Uterus (tissue), 4 donors: ENCODE measurements around the gene EPHA5. TPM values are rescaled to one million over a fixed set of nuclear protein-coding genes. Genes with fewer than 3 reads are reported as not detected.

Experiments used
- DNase-seq, 2 donors: peaks; one replicate each; pipeline ENCODE4 v3.0.0-alpha.2; 2019 to 2020
- H3K27ac ChIP-seq, 2 donors: fragments of 200-600 bp; sonication (generic); 1 replicate in 1 of 2; 2 replicates in 1 of 2; pipeline ENCODE4 v1.5.1; 2016 to 2018
- H3K27me3 ChIP-seq, 2 donors: fragments of 200-600 bp; sonication (generic); one replicate each; pipeline ENCODE4 v1.5.1; 2018 to 2019; ENCODE audit warnings: control low read depth in 1 of 2
- H3K36me3 ChIP-seq, 2 donors: fragments of 200-600 bp; sonication (generic); one replicate each; pipeline ENCODE4 v1.5.1; 2019; ENCODE audit warnings: control low read depth in 1 of 2
- H3K4me1 ChIP-seq, 2 donors: fragments of 200-600 bp; sonication (generic); one replicate each; pipeline ENCODE4 v1.5.1; 2018 to 2019; ENCODE audit warnings: control low read depth in 1 of 2
- H3K4me3 ChIP-seq, 2 donors: fragments of 200-600 bp; sonication (generic); 1 replicate in 1 of 2; 2 replicates in 1 of 2; pipeline ENCODE4 v1.5.1; 2018 to 2019; ENCODE audit warnings: mild to moderate bottlenecking in 1 of 2
- H3K9me3 ChIP-seq, 2 donors: fragments of 200-600 bp; sonication (generic); one replicate each; pipeline ENCODE4 v1.5.1; 2019; ENCODE audit warnings: control low read depth in 1 of 2
- CTCF ChIP-seq, 4 experiments: fragments of 200-600 bp in 2 of 4; fragments of 450-650 bp in 2 of 4; sonication (generic) in 2 of 4; IDR thresholded peaks; one replicate each; pipeline ENCODE4 v1.5.1; 2016 to 2019; ENCODE audit warnings: antibody characterized with exemption in 4 of 4, mild to moderate bottlenecking in 2 of 4, moderate library complexity in 1 of 4
- POLR2A ChIP-seq, 2 donors: fragments of 450-650 bp; IDR thresholded peaks; one replicate each; pipeline ENCODE4 v1.6.1; 2016; ENCODE audit warnings: antibody characterized with exemption in 2 of 2, mild to moderate bottlenecking in 1 of 2, moderate library complexity in 1 of 2
- intact Hi-C: fragments of 100-400 bp; cut with DNase I; formaldehyde crosslinking; loops from one replicate; pipeline ENCODE4 v1.15.1; 2023; ENCODE audit warnings: low total_unique reads
- total RNA-seq, 4 donors: library from RNA; depleted of rRNA in 3 of 4; stranded (reverse); fragments of >200 nt in 3 of 4; gene quantifications; one replicate each; pipeline versions ENCODE4 v1.1.0 to v1.2.4, GENCODE V29; 2014 to 2023
- donor health status: DM: yes; HTN: yes; CAD: no.

The EPHA5 gene
- total RNA-seq, 4 donors from 2014 or later = 1.2 to 10.4 TPM; not detected in 2

- TF ChIP-seq POLR2A (IDR thresholded peaks at IDR 0.05) (no peak), CTCF (IDR thresholded peaks at IDR 0.05) (no peak)
- Histone ChIP-seq H3K4me1 (no peaks in the 10 kb centered on the region), H3K27ac (no peak overlapping the region), H3K4me3 (no peak overlapping the region), H3K27me3 (no peaks in the 10 kb centered on the region), H3K36me3 (no peaks in the 10 kb centered on the region), H3K9me3 (no peaks in the 10 kb centered on the region)
- DNase-seq = no peak
- intact Hi-C loops = no loop called here
Observed at GRCh38 chr4:65341557-65341956, 328.7 kb downstream of the EPHA5 start.

- Histone ChIP-seq H3K4me1 (no peaks in the 10 kb centered on the region), H3K27ac (no peak overlapping the region), H3K9me3 (no peaks in the 10 kb centered on the region), H3K36me3 (no peaks in the 10 kb centered on the region), H3K4me3 (no peak overlapping the region), H3K27me3 (no peaks in the 10 kb centered on the region)
- DNase-seq = no peak
- intact Hi-C loops = no loop called here
- TF ChIP-seq CTCF (IDR thresholded peaks at IDR 0.05) (no peak), POLR2A (IDR thresholded peaks at IDR 0.05) (no peak)
Observed at GRCh38 chr4:65340382-65341109, 329.7 kb downstream of the EPHA5 start.

GRCh38 chr4:65337371-65337770 lies 332.9 kb downstream of the EPHA5 start:
- Histone ChIP-seq H3K4me3 (no peak overlapping the region), H3K36me3 (no peaks in the 10 kb centered on the region), H3K4me1 (no peaks in the 10 kb centered on the region), H3K9me3 (no peaks in the 10 kb centered on the region), H3K27ac (no peak overlapping the region), H3K27me3 (no peaks in the 10 kb centered on the region)
- no peak for DNase-seq
- intact Hi-C loops = no loop called here
- TF ChIP-seq POLR2A (IDR thresholded peaks at IDR 0.05) = no peak
- TF ChIP-seq CTCF (IDR thresholded peaks at IDR 0.05) = no peak

DNA sequence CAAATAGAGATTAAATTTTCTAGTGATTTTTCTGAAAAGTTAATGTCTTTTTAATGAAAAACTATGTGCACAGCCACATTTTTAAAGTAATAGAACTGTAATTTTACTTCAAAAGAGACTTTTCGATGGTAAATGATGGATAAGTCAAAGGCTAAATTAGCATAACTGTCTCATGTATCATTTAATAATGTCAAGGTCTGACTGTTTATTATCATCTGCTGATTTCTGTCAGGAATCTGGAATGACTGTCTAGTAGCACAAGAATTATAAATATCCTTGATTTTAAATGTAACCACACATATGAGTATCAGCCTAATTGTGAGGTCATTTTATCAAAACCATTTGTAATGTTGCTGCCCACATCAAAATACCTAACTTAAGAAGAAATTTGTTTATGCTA lies 333.8 kb downstream of the EPHA5 start:
- no peaks in the 10 kb centered on the region for H3K36me3 ChIP-seq
- H3K4me1 ChIP-seq = no peaks in the 10 kb centered on the region
- TF ChIP-seq CTCF (IDR thresholded peaks at IDR 0.05) (no peak), POLR2A (IDR thresholded peaks at IDR 0.05) (no peak)
- intact Hi-C loops = no loop called here
- DNase-seq = no peak
- no peaks in the 10 kb centered on the region for H3K27me3 ChIP-seq
- no peak overlapping the region for H3K4me3 ChIP-seq
- no peaks in the 10 kb centered on the region for H3K9me3 ChIP-seq
- no peak overlapping the region for H3K27ac ChIP-seq

- no peak for TF ChIP-seq CTCF (IDR thresholded peaks at IDR 0.05)
- TF ChIP-seq POLR2A (IDR thresholded peaks at IDR 0.05) = no peak
- no peaks in the 10 kb centered on the region for H3K9me3 ChIP-seq
Observed at GRCh38 chr4:65316534-65316933, 353.8 kb downstream of the EPHA5 start.

More at GRCh38 chr4:65316534-65316933, 353.8 kb downstream of the EPHA5 start:
- intact Hi-C loops = no loop called here
- Histone ChIP-seq H3K27ac (no peak overlapping the region), H3K36me3 (no peaks in the 10 kb centered on the region), H3K4me3 (no peak overlapping the region), H3K4me1 (no peaks in the 10 kb centered on the region), H3K27me3 (no peaks in the 10 kb centered on the region)
- DNase-seq = no peak
